GM21825 (cell line): ENCODE data around the gene SNX32.
"Not testable (repeated sequence)": the region's sequence is repeated elsewhere in the genome, so short reads cannot be mapped to it uniquely, and the experiment has no call there.

Source experiments
- ATAC-seq: cut with Tn5 transposase; IDR thresholded peaks from one replicate; pipeline ENCODE4 v1.9.1; 2021; ENCODE audit warnings: mild to moderate bottlenecking, moderate library complexity; ENCODE audit not compliant: unreplicated experiment

The SNX32 gene

GRCh38 chr11:65822776-65823528 lies 10.8 kb upstream of the SNX32 start:
- ATAC-seq, result no peak

- ATAC-seq, result no peak
These were observed 6.6 kb upstream of the SNX32 start for GRCh38 chr11:65826984-65827735.

- ATAC-seq, result no peak
These were observed 4.3 kb upstream of the SNX32 start for GRCh38 chr11:65829459-65829858.

- ATAC-seq, result not testable (repeated sequence)
These were observed 1.5 kb upstream of the SNX32 start for GRCh38 chr11:65832231-65832630.

GRCh38 chr11:65834202-65834601 lies 439 bp downstream of the SNX32 start:
- ATAC-seq, result no peak

- no peak for ATAC-seq
These were observed 8.4 kb downstream of the SNX32 start for GRCh38 chr11:65842144-65842543.

GRCh38 chr11:65843811-65844210 lies 10.0 kb downstream of the SNX32 start:
- ATAC-seq, result no peak

- ATAC-seq, result no peak
These were observed 10.6 kb downstream of the SNX32 start for GRCh38 chr11:65844231-65844872.

- no peak for ATAC-seq
These were observed 14.0 kb downstream of the SNX32 start for GRCh38 chr11:65847746-65848145.

GRCh38 chr11:65848693-65849092 lies 14.9 kb downstream of the SNX32 start:
- not testable (repeated sequence) for ATAC-seq

GRCh38 chr11:65849366-65849765 lies 15.6 kb downstream of the SNX32 start:
- no peak for ATAC-seq

- no peak for ATAC-seq
These were observed 16.0 kb downstream of the SNX32 start for GRCh38 chr11:65849771-65850216.

GRCh38 chr11:65850217-65851082 lies 16.7 kb downstream of the SNX32 start:
- no peak for ATAC-seq

GRCh38 chr11:65851083-65851579 lies 17.4 kb downstream of the SNX32 start:
- no peak for ATAC-seq

- ATAC-seq, result no peak
These were observed 18.2 kb downstream of the SNX32 start for GRCh38 chr11:65851811-65852507.

- no peak for ATAC-seq
These were observed 18.9 kb downstream of the SNX32 start for GRCh38 chr11:65852508-65853245.

- ATAC-seq, result no peak
These were observed 19.6 kb downstream of the SNX32 start for GRCh38 chr11:65853246-65853979.

- no peak for ATAC-seq
These were observed 20.4 kb downstream of the SNX32 start for GRCh38 chr11:65854161-65854592.
